Thymus (tissue), 11 donors: ENCODE measurements around the gene NHLRC4. TPM values are rescaled to one million over a fixed set of nuclear protein-coding genes. Genes with fewer than 3 reads are reported as not detected.
A peak's percentile ranks its signal among the peaks of the same experiment; 100 is the strongest.

Experiments
- DNase-seq, 9 donors: peaks; one replicate each; pipeline ENCODE4 v3.0.0-alpha.2; 2013; ENCODE audit warnings: low spot score in 9 of 9, low read depth in 6 of 9, missing footprints in 1 of 9
- H3K27ac ChIP-seq, 2 donors: one replicate each; pipeline ENCODE4 v1.5.1; 2013; ENCODE audit warnings: control low read depth in 1 of 2, low read depth in 1 of 2, low read length in 1 of 2, mild to moderate bottlenecking in 1 of 2, moderate library complexity in 1 of 2
- H3K27me3 ChIP-seq, 2 donors: one replicate each; pipeline ENCODE4 v1.5.1; 2013; ENCODE audit warnings: low read length in 1 of 2; ENCODE audit not compliant: control insufficient read depth in 2 of 2, insufficient read depth in 1 of 2
- H3K36me3 ChIP-seq, 2 donors: one replicate each; pipeline ENCODE4 v1.5.1; 2013; ENCODE audit warnings: low read length in 1 of 2, mild to moderate bottlenecking in 1 of 2, moderate library complexity in 1 of 2; ENCODE audit not compliant: control insufficient read depth in 2 of 2, insufficient read depth in 2 of 2
- H3K4me1 ChIP-seq, 2 donors: one replicate each; pipeline ENCODE4 v1.5.1; 2013; ENCODE audit warnings: low read length in 2 of 2; ENCODE audit not compliant: control insufficient read depth in 2 of 2, insufficient read depth in 2 of 2
- H3K4me3 ChIP-seq, 2 donors: one replicate each; pipeline ENCODE4 v1.5.1; 2013; ENCODE audit warnings: low read length in 2 of 2, control low read depth in 1 of 2, mild to moderate bottlenecking in 1 of 2
- H3K9me3 ChIP-seq, 2 donors: one replicate each; pipeline ENCODE4 v1.5.1; 2013; ENCODE audit warnings: low read length in 1 of 2, mild to moderate bottlenecking in 1 of 2; ENCODE audit not compliant: control insufficient read depth in 2 of 2, insufficient read depth in 1 of 2
- WGBS: extraction: QIAGEN DNeasy Blood & Tissue Kit; methylation state at CpG from one replicate; pipeline ENCODE4 v1.1.7; 2013; 5-methylcytosine and 5-hydroxymethylcytosine counted together
- polyA plus RNA-seq: library from polyadenylated mRNA; stranded (reverse); fragments of 200-250 nt; gene quantifications from one replicate; pipeline ENCODE4 v1.2.3, GENCODE V29; 2013
- total RNA-seq: library from RNA; stranded (reverse); fragments of 120-200 nt; gene quantifications from one replicate; pipeline ENCODE4 v1.2.4, GENCODE V29; 2013
- donor health status: healthy.

Gene NHLRC4
- total and polyA plus RNA-seq, 2 donors, result 3.1 to 5.5 TPM

- Histone ChIP-seq H3K36me3 (no peaks in the 10 kb centered on the region), H3K9me3 (no peaks in the 10 kb centered on the region), H3K27ac (no peak overlapping the region), H3K27me3 (no peaks in the 10 kb centered on the region), H3K4me3 (peak overlapping the region; percentile 64 to 87), H3K4me1 (peaks cover 16 to 33% of the 10 kb centered on the region in 2 donors)
- DNase-seq, result peak in 2 of 9 donors; percentile 28 to 30
- 63% methylated on average over 12 of the region's 12 CpGs for WGBS
Measured at GRCh38 chr16:529012-529575, 37.7 kb upstream of the NHLRC4 start.

GRCh38 chr16:530111-530817 is 36.5 kb upstream of the NHLRC4 start:
- Histone ChIP-seq H3K36me3 (peaks cover 0 to 3% of the 10 kb centered on the region in 2 donors), H3K4me1 (peaks cover 14 to 31% of the 10 kb centered on the region in 2 donors), H3K9me3 (no peaks in the 10 kb centered on the region), H3K27me3 (no peaks in the 10 kb centered on the region), H3K4me3 (no peak overlapping the region), H3K27ac (no peak overlapping the region)
- WGBS, result 96% methylated on average over 23 of the region's 23 CpGs
- no peak for DNase-seq

GRCh38 chr16:531494-532125 is 35.2 kb upstream of the NHLRC4 start:
- no peaks in the 10 kb centered on the region for H3K27me3 ChIP-seq
- H3K9me3 ChIP-seq, result no peaks in the 10 kb centered on the region
- peaks cover under 1 to 9% of the 10 kb centered on the region in 2 donors for H3K36me3 ChIP-seq
- 93% methylated on average over 16 of the region's 16 CpGs for WGBS
- no peak for DNase-seq
- peaks cover 9 to 17% of the 10 kb centered on the region in 2 donors for H3K4me1 ChIP-seq
- no peak overlapping the region for H3K27ac ChIP-seq
- no peak overlapping the region for H3K4me3 ChIP-seq

DNA sequence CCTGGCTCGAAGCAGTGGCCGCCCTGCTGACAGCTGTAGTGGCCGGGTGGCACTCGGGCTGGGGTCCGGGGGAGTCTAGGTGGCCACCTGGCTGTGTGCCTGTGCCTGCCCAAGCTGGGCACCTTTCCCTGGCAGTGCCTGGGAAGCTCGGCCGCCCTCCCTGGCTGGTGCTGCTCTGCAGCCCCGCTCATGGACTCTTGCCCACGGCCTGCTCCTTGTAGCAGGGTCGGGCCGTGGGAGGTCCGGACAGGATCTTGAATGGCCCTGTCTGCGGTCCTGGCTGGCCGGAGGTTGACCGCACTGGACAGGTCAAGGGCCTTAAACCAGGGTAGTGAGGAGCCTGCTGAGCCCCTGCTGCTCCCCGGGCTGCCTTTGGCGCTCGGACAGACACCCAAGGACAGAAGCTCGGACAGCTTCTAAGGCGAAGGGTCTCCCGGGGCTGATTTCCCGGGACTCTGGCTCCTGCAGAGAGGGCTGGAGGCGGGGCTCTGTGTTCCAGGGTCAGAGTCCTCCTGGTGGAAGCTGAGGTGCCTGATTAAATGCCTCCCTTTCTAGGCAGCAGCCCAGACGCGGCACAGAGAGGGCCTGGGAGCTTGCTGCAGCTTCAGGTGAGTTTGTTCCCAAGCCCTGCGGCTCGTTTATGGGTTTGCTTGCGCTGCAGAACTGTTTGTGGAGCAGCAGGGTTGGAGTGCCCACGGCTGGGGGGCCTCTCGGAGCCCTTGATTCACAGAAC is 33.2 kb upstream of the NHLRC4 start:
- Histone ChIP-seq H3K27ac (no peak overlapping the region), H3K4me3 (no peak overlapping the region)

DNA sequence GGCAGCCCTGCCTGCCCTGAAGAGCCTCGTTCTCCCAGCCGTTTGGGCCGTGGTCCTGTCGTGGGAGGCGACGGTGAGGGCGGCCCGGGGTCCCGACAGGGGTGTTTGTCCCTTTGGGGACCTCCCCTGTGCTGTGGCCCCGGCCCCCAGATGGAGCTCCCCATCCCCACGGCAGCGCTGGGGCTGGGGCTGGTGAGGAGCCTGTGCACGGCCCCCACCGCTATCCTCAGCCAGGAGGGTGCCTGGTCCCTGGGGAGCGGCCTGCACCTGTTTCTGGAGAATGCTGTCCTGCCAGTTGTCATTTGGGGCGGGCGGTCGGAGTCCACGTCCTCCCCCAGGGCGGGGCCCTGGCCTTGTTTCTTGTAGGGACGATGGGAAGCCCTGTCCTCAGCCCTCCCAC is 32.7 kb upstream of the NHLRC4 start:
- no peak overlapping the region for H3K4me3 ChIP-seq
- H3K27me3 ChIP-seq, result no peaks in the 10 kb centered on the region
- H3K27ac ChIP-seq, result no peak overlapping the region
- 96% methylated on average over 21 of the region's 21 CpGs for WGBS
- H3K9me3 ChIP-seq, result no peaks in the 10 kb centered on the region
- DNase-seq, result no peak
- H3K4me1 ChIP-seq, result peaks cover 5 to 8% of the 10 kb centered on the region in 2 donors
- H3K36me3 ChIP-seq, result peaks cover 9 to 28% of the 10 kb centered on the region in 2 donors

More for the DNA sequence above, 33.2 kb upstream of the NHLRC4 start:
- DNase-seq, result no peak
- Histone ChIP-seq H3K27me3 (no peaks in the 10 kb centered on the region), H3K9me3 (no peaks in the 10 kb centered on the region), H3K4me1 (peaks cover 5 to 14% of the 10 kb centered on the region in 2 donors), H3K36me3 (peaks cover 9 to 27% of the 10 kb centered on the region in 2 donors)
- 97% methylated on average over 30 of the region's 30 CpGs for WGBS

DNA sequence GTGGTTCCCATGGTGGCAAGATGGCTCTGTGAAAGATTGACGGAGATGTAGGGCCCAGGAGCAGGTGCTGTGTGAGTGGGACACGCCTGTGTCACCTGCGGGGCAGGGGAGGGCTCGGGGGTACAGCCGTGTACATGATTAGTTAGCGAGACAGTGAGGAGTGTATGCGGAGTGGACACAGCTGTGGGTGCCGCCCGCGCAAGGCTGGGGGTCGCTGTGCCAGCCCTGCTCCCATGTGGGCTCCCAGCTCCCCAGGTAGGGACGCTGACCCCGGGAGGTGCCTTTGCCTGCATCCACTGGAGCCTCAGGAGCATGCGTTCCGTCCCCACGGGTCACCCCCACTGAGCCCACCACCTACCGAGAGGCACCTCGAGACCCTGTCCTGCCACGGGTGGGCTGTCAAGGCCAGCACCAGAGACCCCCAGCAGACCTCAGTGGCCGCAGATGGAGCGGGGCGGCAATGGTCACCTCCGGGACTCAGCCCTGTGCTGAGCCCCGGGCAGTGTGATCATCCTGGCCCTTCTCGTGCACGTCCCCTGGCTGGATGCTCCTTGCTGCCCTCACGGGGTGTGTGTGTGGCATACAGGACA is 31.9 kb upstream of the NHLRC4 start:
- H3K36me3 ChIP-seq, result peaks cover 9 to 29% of the 10 kb centered on the region in 2 donors
- no peak for DNase-seq
- H3K9me3 ChIP-seq, result no peaks in the 10 kb centered on the region
- peaks cover 0 to under 1% of the 10 kb centered on the region in 2 donors for H3K4me1 ChIP-seq
- 97% methylated on average over 27 of the region's 27 CpGs for WGBS
- H3K4me3 ChIP-seq, result no peak overlapping the region
- H3K27me3 ChIP-seq, result no peaks in the 10 kb centered on the region
- no peak overlapping the region for H3K27ac ChIP-seq

- H3K36me3 ChIP-seq, result peaks cover 9 to 34% of the 10 kb centered on the region in 2 donors
- H3K27me3 ChIP-seq, result no peaks in the 10 kb centered on the region
- H3K9me3 ChIP-seq, result no peaks in the 10 kb centered on the region
- WGBS, result 97% methylated on average over 39 of the region's 39 CpGs
- H3K4me1 ChIP-seq, result no peaks in the 10 kb centered on the region
- H3K4me3 ChIP-seq, result no peak overlapping the region
- no peak for DNase-seq
- H3K27ac ChIP-seq, result no peak overlapping the region
Measured at GRCh38 chr16:535446-536405, 31.1 kb upstream of the NHLRC4 start.

- Histone ChIP-seq H3K9me3 (no peaks in the 10 kb centered on the region), H3K27ac (no peak overlapping the region), H3K27me3 (no peaks in the 10 kb centered on the region), H3K4me1 (no peaks in the 10 kb centered on the region), H3K4me3 (no peak overlapping the region), H3K36me3 (peaks cover 12 to 42% of the 10 kb centered on the region in 2 donors)
- no peak for DNase-seq
- 98% methylated on average over 17 of the region's 17 CpGs for WGBS
Measured at GRCh38 chr16:536746-537145, 30.1 kb upstream of the NHLRC4 start.
